ENCODE data around the gene FRA10AC1. TPM values are rescaled to one million over a fixed set of nuclear protein-coding genes. Genes with fewer than 3 reads are reported as not detected.

Gene FRA10AC1
- total and polyA plus RNA-seq, 8 donors: 1.2 to 42.0 (median 7.7) TPM

DNA sequence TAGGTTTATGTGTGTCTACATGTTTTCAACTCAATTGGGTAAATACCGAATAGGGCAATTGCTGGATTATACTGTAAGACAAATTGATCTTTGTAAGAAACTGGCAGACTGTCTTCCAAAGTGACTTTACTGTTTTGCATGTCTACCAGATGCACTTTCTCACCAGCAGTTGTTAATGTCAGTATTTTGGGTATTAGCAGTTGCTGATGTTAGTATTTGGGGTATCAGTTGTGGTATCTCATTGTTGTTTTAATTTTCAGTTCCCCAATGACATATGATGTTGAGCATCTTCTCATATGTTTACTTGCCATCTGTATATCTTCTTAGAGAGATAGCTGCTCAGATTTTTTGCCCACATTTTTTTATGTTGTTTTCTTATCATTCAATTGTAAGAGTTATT lies 79.5 kb downstream of the FRA10AC1 start:
- Histone ChIP-seq H3K27ac (no peak overlapping the region), H3K4me3 (no peak overlapping the region), H3K4me1 (no peaks in the 10 kb centered on the region), H3K9me3 (no peaks in the 10 kb centered on the region), H3K27me3 (no peaks in the 10 kb centered on the region), H3K36me3 (no peaks in the 10 kb centered on the region)
- 83 to 98% (median 88%) methylated on average over 1 of the region's 1 CpG for WGBS, 5 donors
- intact Hi-C loops (cut with DNase I; ENCODE audit: low total_unique reads): no loop called here
- no peak for DNase-seq
- TF ChIP-seq EP300 (IDR thresholded peaks at IDR 0.05) (no peak), POLR2A (IDR thresholded peaks at IDR 0.05) (no peak), POLR2AphosphoS5 (IDR thresholded peaks at IDR 0.05) (no peak)
- TF ChIP-seq, protein P1, sequence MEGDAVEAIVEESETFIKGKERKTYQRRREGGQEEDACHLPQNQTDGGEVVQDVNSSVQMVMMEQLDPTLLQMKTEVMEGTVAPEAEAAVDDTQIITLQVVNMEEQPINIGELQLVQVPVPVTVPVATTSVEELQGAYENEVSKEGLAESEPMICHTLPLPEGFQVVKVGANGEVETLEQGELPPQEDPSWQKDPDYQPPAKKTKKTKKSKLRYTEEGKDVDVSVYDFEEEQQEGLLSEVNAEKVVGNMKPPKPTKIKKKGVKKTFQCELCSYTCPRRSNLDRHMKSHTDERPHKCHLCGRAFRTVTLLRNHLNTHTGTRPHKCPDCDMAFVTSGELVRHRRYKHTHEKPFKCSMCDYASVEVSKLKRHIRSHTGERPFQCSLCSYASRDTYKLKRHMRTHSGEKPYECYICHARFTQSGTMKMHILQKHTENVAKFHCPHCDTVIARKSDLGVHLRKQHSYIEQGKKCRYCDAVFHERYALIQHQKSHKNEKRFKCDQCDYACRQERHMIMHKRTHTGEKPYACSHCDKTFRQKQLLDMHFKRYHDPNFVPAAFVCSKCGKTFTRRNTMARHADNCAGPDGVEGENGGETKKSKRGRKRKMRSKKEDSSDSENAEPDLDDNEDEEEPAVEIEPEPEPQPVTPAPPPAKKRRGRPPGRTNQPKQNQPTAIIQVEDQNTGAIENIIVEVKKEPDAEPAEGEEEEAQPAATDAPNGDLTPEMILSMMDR (IDR thresholded peaks at IDR 0.05): no peak

DNA sequence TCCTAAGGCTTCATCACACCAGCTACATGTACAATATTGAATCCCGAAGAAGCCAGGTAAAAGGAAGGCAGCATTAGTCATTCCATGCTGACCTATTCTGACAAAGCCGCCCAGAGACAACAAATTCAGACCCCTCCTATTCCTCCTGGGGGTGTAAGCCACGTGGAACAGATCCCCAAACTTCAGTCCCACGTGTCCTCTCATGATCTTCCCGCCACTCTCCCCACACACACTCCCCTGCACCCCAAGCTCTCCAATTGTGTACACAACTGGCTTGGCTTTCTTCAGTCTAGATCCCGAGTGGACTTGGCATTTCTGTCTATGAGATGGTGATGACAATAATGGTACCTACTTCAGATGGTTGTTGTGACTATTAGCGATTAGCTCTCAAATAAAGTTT lies 81.5 kb downstream of the FRA10AC1 start:
- 65 to 79% (median 73%) methylated on average over 7 of the region's 7 CpGs for WGBS, 5 donors

More for the DNA sequence above, 81.5 kb downstream of the FRA10AC1 start:
- H3K27ac ChIP-seq: no peak overlapping the region
- H3K4me1 ChIP-seq: no peaks in the 10 kb centered on the region
- no peaks in the 10 kb centered on the region for H3K27me3 ChIP-seq
- TF ChIP-seq POLR2A (IDR thresholded peaks at IDR 0.05): no peak
- no peak for TF ChIP-seq POLR2AphosphoS5 (IDR thresholded peaks at IDR 0.05)
- TF ChIP-seq EP300 (IDR thresholded peaks at IDR 0.05): no peak
- TF ChIP-seq, protein P1 (IDR thresholded peaks at IDR 0.05): no peak
- H3K9me3 ChIP-seq: no peaks in the 10 kb centered on the region
- no peaks in the 10 kb centered on the region for H3K36me3 ChIP-seq
- no peak for DNase-seq
- intact Hi-C loops (cut with DNase I; ENCODE audit: low total_unique reads): no loop called here
- no peak overlapping the region for H3K4me3 ChIP-seq

Other genes with a start within 250 kb of the FRA10AC1 start
- gene MYOF, start 220.3 kb downstream of the FRA10AC1 start, total RNA-seq: 100 to 1,000 TPM in 1 of 5 donors, 10 to 100 TPM in 4; 29.5 to 111 (median 72.7) TPM
- 10 to 100 TPM in 2 of 3 donors, 1 to 10 TPM in 1; 5.0 to 24.2 (median 13.7) TPM for gene MYOF, start 220.3 kb downstream of the FRA10AC1 start, polyA plus RNA-seq
- 1 to 10 TPM in 2 of 5 donors, under 1 TPM in 2, not detected in 1; 0.58 to 6.6 (median 1.1) TPM for gene CEP55, start 206.0 kb downstream of the FRA10AC1 start, total RNA-seq
- gene CEP55, start 206.0 kb downstream of the FRA10AC1 start, polyA plus RNA-seq: 1 to 10 TPM; 3.1 to 7.2 (median 5.2) TPM
- 1 to 10 TPM in 2 of 5 donors, under 1 TPM in 1, not detected in 2; 0.18 to 2.0 (median 1.7) TPM for gene FFAR4, start 135.9 kb downstream of the FRA10AC1 start, total RNA-seq
- under 1 TPM in 1 of 3 donors, not detected in 2; 0.08 TPM for gene FFAR4, start 135.9 kb downstream of the FRA10AC1 start, polyA plus RNA-seq
- under 1 TPM in 3 of 5 donors, not detected in 2; 0.58 to 0.92 (median 0.72) TPM for gene RBP4, start 101.4 kb downstream of the FRA10AC1 start, total RNA-seq
- gene RBP4, start 101.4 kb downstream of the FRA10AC1 start, polyA plus RNA-seq: 10 to 100 TPM in 1 of 3 donors, 1 to 10 TPM in 2; 1.2 to 20.5 (median 6.2) TPM
- not detected for gene PDE6C, start 90.1 kb downstream of the FRA10AC1 start, total RNA-seq
- not detected for gene PDE6C, start 90.1 kb downstream of the FRA10AC1 start, polyA plus RNA-seq
- 1 to 10 TPM in 3 of 5 donors, not detected in 2; 1.4 to 7.2 (median 2.2) TPM for gene LGI1, start 55.3 kb upstream of the FRA10AC1 start, total RNA-seq
- 1 to 10 TPM in 1 of 3 donors, under 1 TPM in 2; 0.12 to 1.8 (median 0.63) TPM for gene LGI1, start 55.3 kb upstream of the FRA10AC1 start, polyA plus RNA-seq
- gene SLC35G1, start 191.4 kb upstream of the FRA10AC1 start, total RNA-seq: 10 to 100 TPM in 2 of 5 donors, 1 to 10 TPM in 3; 4.1 to 13.8 (median 7.4) TPM
- gene SLC35G1, start 191.4 kb upstream of the FRA10AC1 start, polyA plus RNA-seq: 1 to 10 TPM; 1.8 to 3.6 (median 2.4) TPM

Data from stomach (tissue), 9 donors.